Measurements from ENCODE around the gene SLC41A3.
"Not testable (repeated sequence)": the region's sequence is repeated elsewhere in the genome, so short reads cannot be mapped to it uniquely, and the experiment has no call there.

The SLC41A3 gene

DNA sequence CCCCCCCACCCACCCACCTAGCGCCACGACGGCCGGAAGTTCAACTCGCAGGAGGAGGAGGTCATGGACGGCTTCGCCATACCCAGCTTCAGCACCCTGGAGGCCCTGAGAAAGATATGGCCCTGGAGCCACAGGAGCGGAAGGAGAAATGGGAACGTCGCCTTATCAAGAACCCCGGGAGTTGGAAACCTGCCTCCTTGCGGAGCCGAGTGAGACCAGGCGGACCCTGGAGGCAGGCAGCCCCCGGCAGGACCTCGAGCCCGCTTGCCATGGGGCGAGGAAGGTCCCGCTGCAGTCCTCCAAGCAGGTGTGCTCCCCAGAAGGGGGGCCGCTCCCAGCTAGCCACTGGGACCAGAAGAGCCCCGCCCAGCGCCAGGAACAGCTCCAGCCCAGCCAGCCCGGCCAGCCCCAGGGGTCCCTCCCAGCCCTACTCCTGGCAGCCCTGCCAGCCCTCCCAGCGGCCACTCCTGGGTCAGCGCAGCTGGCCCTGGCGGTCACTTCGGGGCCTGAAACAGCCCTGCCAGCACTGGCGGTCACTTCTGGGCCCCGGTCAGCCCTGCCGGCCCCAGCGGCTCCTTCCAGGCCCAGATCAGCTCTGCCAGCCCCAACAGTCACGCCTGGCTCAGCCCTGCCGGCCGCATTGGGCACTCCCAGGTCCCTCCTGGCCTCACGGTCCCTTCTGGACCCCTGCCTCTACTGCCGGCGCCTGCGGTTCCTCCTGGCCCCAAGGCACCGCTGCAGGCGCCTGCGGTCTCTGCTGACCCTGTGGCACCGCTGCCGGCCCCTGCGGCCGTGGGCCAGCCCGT is 125.2 kb downstream of the SLC41A3 start:
- no peak for DNase-seq (ENCODE audit: low read depth in 3 of 3)

DNA sequence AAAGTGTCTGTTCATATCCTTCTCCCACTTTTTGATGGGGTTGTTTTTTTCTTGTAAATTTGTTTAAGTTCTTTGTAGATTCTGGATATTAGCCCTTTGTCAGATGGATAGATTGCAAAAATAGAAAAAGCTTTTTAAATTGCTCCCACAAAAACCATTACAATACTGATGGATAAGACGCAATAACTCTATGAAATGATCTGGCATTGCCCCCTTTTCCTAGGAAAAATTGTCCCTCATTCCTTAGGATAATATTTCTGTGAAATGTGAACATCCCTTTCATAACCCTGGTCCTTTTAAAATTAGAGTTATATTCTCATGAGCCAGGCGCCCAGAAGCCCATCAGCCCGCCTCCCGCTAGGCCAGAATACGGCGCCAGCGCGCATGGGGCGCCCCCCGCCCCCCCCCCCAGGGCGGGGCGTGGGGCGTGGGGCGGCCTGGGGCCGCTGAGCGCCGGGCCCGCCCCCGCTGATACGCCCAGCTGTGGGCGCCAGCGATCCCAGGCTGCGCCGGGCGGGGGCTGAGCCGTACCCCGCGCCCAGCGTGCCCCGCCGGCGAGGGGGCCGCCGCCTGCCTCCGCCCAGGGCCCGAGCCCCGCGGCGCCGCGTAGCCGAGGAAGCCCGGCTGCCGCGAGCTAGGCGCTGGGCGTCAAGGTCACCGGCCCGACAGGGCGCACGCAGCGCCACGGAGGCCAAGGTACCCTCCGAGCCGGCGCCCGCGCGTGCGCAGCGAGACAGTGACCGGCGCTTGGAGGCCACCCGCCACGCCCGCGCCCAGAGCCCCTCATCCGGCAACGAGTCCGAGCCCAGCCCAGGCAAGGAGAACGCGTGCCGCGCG is 126.0 kb downstream of the SLC41A3 start:
- DNase-seq (ENCODE audit: low read depth in 3 of 3), result no peak

DNA sequence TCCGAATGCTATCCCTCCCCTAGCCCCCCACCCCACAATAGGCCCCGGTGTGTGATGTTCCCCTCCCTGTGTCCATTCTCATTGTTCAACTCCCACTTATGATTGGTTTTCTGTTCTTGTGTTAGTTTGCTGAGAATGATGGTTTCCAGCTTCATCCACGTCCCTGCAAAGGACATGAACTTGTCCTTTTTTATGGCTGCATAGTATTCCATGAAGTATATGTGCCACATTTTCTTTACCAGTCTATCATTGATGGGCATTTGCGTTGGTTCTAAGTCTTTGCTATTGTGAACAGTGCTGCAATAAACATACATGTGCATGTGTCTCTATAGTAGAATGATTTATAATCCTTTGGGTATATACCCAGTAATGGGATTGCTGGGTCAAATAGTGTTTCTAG is 126.9 kb downstream of the SLC41A3 start:
- not testable (repeated sequence) for DNase-seq (ENCODE audit: low read depth in 3 of 3)
